SKM-1 (cell line): Measurements from ENCODE around the gene LIMCH1.
"Not testable (repeated sequence)": the region's sequence is repeated elsewhere in the genome, so short reads cannot be mapped to it uniquely, and the experiment has no call there.

Experiments used
- DNase-seq: peaks from one replicate; lab custom pipeline; 2025; ENCODE audit not compliant: unreplicated experiment; lab: John Stamatoyannopoulos, UW

The LIMCH1 gene

GRCh38 chr4:41668024-41668423 lies 130.1 kb downstream of the LIMCH1 start:
- no peak for DNase-seq

GRCh38 chr4:41670530-41670929 lies 132.6 kb downstream of the LIMCH1 start:
- DNase-seq: no peak

GRCh38 chr4:41670982-41671381 lies 133.0 kb downstream of the LIMCH1 start:
- no peak for DNase-seq

GRCh38 chr4:41678086-41678816 lies 140.3 kb downstream of the LIMCH1 start:
- no peak for DNase-seq

GRCh38 chr4:41678951-41679350 lies 141.0 kb downstream of the LIMCH1 start:
- DNase-seq: no peak

- DNase-seq: no peak
Measured at GRCh38 chr4:41679991-41680390, 142.0 kb downstream of the LIMCH1 start.

- DNase-seq: no peak
Measured at GRCh38 chr4:41681054-41681453, 143.1 kb downstream of the LIMCH1 start.

- no peak for DNase-seq
Measured at GRCh38 chr4:41683326-41683725, 145.4 kb downstream of the LIMCH1 start.

GRCh38 chr4:41686893-41687292 lies 148.9 kb downstream of the LIMCH1 start:
- no peak for DNase-seq

- no peak for DNase-seq
Measured at GRCh38 chr4:41687971-41688370, 150.0 kb downstream of the LIMCH1 start.

- peak; percentile 74 for DNase-seq
Measured at GRCh38 chr4:41692717-41693345, 154.9 kb downstream of the LIMCH1 start.

- peak; percentile 23 for DNase-seq
Measured at GRCh38 chr4:41693629-41694028, 155.7 kb downstream of the LIMCH1 start.

- no peak for DNase-seq
Measured at GRCh38 chr4:41696131-41696530, 158.2 kb downstream of the LIMCH1 start.

GRCh38 chr4:41696763-41697162 lies 158.8 kb downstream of the LIMCH1 start:
- no peak for DNase-seq

GRCh38 chr4:41701983-41702382 lies 164.0 kb downstream of the LIMCH1 start:
- no peak for DNase-seq

- DNase-seq: no peak
Measured at GRCh38 chr4:41702770-41703169, 164.8 kb downstream of the LIMCH1 start.

- DNase-seq: no peak
Measured at GRCh38 chr4:41703785-41704184, 165.8 kb downstream of the LIMCH1 start.

GRCh38 chr4:41709844-41710481 lies 172.0 kb downstream of the LIMCH1 start:
- no peak for DNase-seq

- DNase-seq: not testable (repeated sequence)
Measured at GRCh38 chr4:41711654-41712053, 173.7 kb downstream of the LIMCH1 start.

GRCh38 chr4:41712425-41712824 lies 174.5 kb downstream of the LIMCH1 start:
- no peak for DNase-seq

GRCh38 chr4:41713768-41714167 lies 175.8 kb downstream of the LIMCH1 start:
- DNase-seq: no peak

- no peak for DNase-seq
Measured at GRCh38 chr4:41714364-41715000, 176.5 kb downstream of the LIMCH1 start.
